ENCODE measurements around the gene KDM5C. TPM values are rescaled to one million over a fixed set of nuclear protein-coding genes. Genes with fewer than 3 reads are reported as not detected.

KDM5C gene
- total RNA-seq, 1 experiment from 2014 or later, result 98.7 TPM

- no peaks in the 10 kb centered on the region; the same call in 1 of the 2 replicates for H3K27me3 Mint-ChIP-seq (ENCODE audit: low read depth)
- Histone ChIP-seq H4K20me1 (ENCODE audit: control insufficient read depth, insufficient read depth, insufficient read length) (no peaks in the 10 kb centered on the region), H4K5ac (ENCODE audit: insufficient read length, low read depth, low read length) (no peak overlapping the region), H3K79me2 (ENCODE audit: insufficient read depth, low read length) (no peaks in the 10 kb centered on the region), H2BK5ac (ENCODE audit: insufficient read length, low read length) (no peak overlapping the region), H3K4me1 (ENCODE audit: insufficient read depth, low read length) (no peaks in the 10 kb centered on the region), H3K18ac (ENCODE audit: insufficient read length, low read depth, low read length) (no peak overlapping the region), H3K9me3 (ENCODE audit: control insufficient read depth, low read depth, low read length) (peaks cover 11% of the 10 kb centered on the region), H2AFZ (ENCODE audit: low read length) (no peak overlapping the region), H2BK20ac (ENCODE audit: low read depth, low read length, poor library complexity, severe bottlenecking) (no peak overlapping the region), H2BK120ac (ENCODE audit: low read depth, low read length, poor library complexity, severe bottlenecking) (no peak overlapping the region), H3K79me1 (ENCODE audit: insufficient read depth, low read depth, low read length, poor library complexity, severe bottlenecking) (no peaks in the 10 kb centered on the region), H3K4ac (ENCODE audit: low read depth, low read length) (no peak overlapping the region), H4K91ac (ENCODE audit: insufficient read length, low read depth, low read length) (no peak overlapping the region), H3K4me2 (ENCODE audit: insufficient read depth, insufficient read length, low read length) (no peak overlapping the region), H3K9ac (ENCODE audit: extremely low read depth, insufficient read length, low read length) (no peak overlapping the region), H2AK5ac (ENCODE audit: insufficient read length, low read length) (no peak overlapping the region), H3K27me3 (ENCODE audit: insufficient read depth, low read length) (no peaks in the 10 kb centered on the region), H3T11ph (ENCODE audit: low read length) (no peak overlapping the region), H2BK12ac (ENCODE audit: insufficient read length, low read depth, low read length) (no peak overlapping the region), H3K56ac (ENCODE audit: insufficient read length, low read depth, low read length) (no peak overlapping the region), H2BK15ac (ENCODE audit: low read depth, low read length) (no peak overlapping the region), H4K8ac (replicated peaks; ENCODE audit: insufficient read length, low read depth, low read length) (no peak overlapping the region), H3K27ac (ENCODE audit: insufficient read length, low read depth, low read length) (no peak overlapping the region), H3K14ac (ENCODE audit: insufficient read depth, low read length) (no peak overlapping the region), H3K23ac (ENCODE audit: insufficient read length, low read depth, low read length) (no peak overlapping the region), H3K23me2 (ENCODE audit: insufficient read length, low read depth, low read length, poor library complexity, severe bottlenecking) (no peaks in the 10 kb centered on the region)
- no peak overlapping the region for H3K4me3 Mint-ChIP-seq
- H3K27ac Mint-ChIP-seq, result no peak overlapping the region
- peaks cover 4 to 11% (median 7%) of the 10 kb centered on the region in 3 experiments; a peak in 3 of 7 replicates for H3K36me3 Mint-ChIP-seq (ENCODE audit: insufficient read depth in 1 of 3, low read depth in 3 of 3)
- peaks cover 0 to 3% of the 10 kb centered on the region in 2 experiments; a peak in 1 of 4 replicates for H3K4me1 Mint-ChIP-seq
- TF ChIP-seq CTCF (conservative IDR thresholded peaks at IDR 0.05), result peak; percentile 42
- peaks cover 56 to 62% of the 10 kb centered on the region in 2 experiments for H3K9me3 Mint-ChIP-seq
- DNase-seq, result no peak
- no CpG with 5 or more reads among the region's 7 CpGs for WGBS (ENCODE audit: extremely low coverage, insufficient read length, low lambda C conversion rate)
Measured at GRCh38 chrX:53171356-53171755, 53.7 kb downstream of the KDM5C start.
